B cell (primary cell): Measurements from ENCODE around the gene TCAIM. TPM values are rescaled to one million over a fixed set of nuclear protein-coding genes. Genes with fewer than 3 reads are reported as not detected.

Experiments used
- ATAC-seq: fragments of 200-7000 bp; cut with Tn5 transposase; one replicate; pipeline ENCODE4 v1.10.0; 2021; ENCODE audit warnings: low read depth, mild to moderate bottlenecking, moderate number of reproducible peaks, moderate library complexity
- CTCF ChIA-PET: fragments of 350-600 bp; sonication (Branson Sonifier 250); formaldehyde crosslinking; loops from one replicate; lab custom pipeline; 2021; ENCODE audit warnings: antibody characterized with exemption, inconsistent platforms; lab: Charles Lee
- POLR2A ChIA-PET: fragments of 350-600 bp; sonication (Branson Sonifier 250); formaldehyde crosslinking; loops from one replicate; lab custom pipeline; 2021; ENCODE audit warnings: antibody characterized with exemption; lab: Charles Lee
- DNase-seq: peaks from one replicate; pipeline ENCODE4 v3.0.0; 2013
- H2AFZ ChIP-seq: 2 replicates; pipeline ENCODE4 v1.6.1; 2012; ENCODE audit warnings: mild to moderate bottlenecking, low read depth, low read length; ENCODE audit not compliant: insufficient read depth, poor library complexity, severe bottlenecking
- H3K27ac ChIP-seq, 2 donors: 1 replicate in 1 of 2; 2 replicates in 1 of 2; pipeline ENCODE4 v1.5.1; 2012 to 2013; ENCODE audit warnings: low read length in 2 of 2, mild to moderate bottlenecking in 2 of 2, moderate library complexity in 1 of 2
- H3K27me3 ChIP-seq, 4 experiments: fragments of 200-600 bp in 1 of 4; sonication (generic) in 1 of 4; replicated peaks in 1 of 4; 1 replicate in 2 of 4; 2 replicates in 2 of 4; pipeline versions ENCODE4 v1.6.1 to v1.7.0; 2013 to 2016; ENCODE audit warnings: low read length in 3 of 4, mild to moderate bottlenecking in 2 of 4, mixed read lengths in 1 of 4, moderate library complexity in 1 of 4; ENCODE audit not compliant: insufficient read depth in 4 of 4, control insufficient read depth in 3 of 4; ENCODE audit errors: control extremely low read depth in 1 of 4
- H3K36me3 ChIP-seq, 2 experiments: replicated peaks in 1 of 2; 1 replicate in 1 of 2; 2 replicates in 1 of 2; pipeline versions ENCODE4 v1.6.1 to v1.7.1; 2013; ENCODE audit warnings: low read length in 1 of 2; ENCODE audit not compliant: insufficient read depth in 2 of 2, control insufficient read depth in 1 of 2; ENCODE audit errors: control extremely low read depth in 1 of 2, extremely low read depth in 1 of 2
- H3K4me1 ChIP-seq, 2 donors: fragments of 200-600 bp in 1 of 2; sonication (generic) in 1 of 2; 1 replicate in 1 of 2; 2 replicates in 1 of 2; pipeline versions ENCODE4 v1.5.1 to v1.6.1; 2013 to 2017; ENCODE audit warnings: low read length in 2 of 2; ENCODE audit not compliant: control insufficient read depth in 2 of 2, insufficient read depth in 2 of 2
- H3K4me2 ChIP-seq: replicated peaks from 2 replicates; pipeline ENCODE3; 2012; ENCODE audit warnings: mild to moderate bottlenecking, low read depth, low read length; ENCODE audit not compliant: poor library complexity, severe bottlenecking
- H3K4me3 ChIP-seq, 5 experiments: fragments of 200-600 bp in 1 of 5; sonication (generic) in 1 of 5; 1 replicate in 3 of 5; 2 replicates in 2 of 5; pipeline versions ENCODE4 v1.5.1 to v1.7.0; 2011 to 2016; ENCODE audit warnings: low read length in 4 of 5, mild to moderate bottlenecking in 4 of 5, low read depth in 2 of 5, control low read depth in 1 of 5, moderate library complexity in 1 of 5; ENCODE audit not compliant: insufficient read depth in 1 of 5; ENCODE audit errors: control extremely low read depth in 1 of 5, extremely low read depth in 1 of 5
- H3K79me2 ChIP-seq: fragments of 200-600 bp; sonication (generic); one replicate; pipeline ENCODE4 v1.6.0; 2016; ENCODE audit warnings: low read length; ENCODE audit not compliant: control insufficient read depth, insufficient read depth
- H3K9ac ChIP-seq: fragments of 200-600 bp; sonication (generic); 2 replicates; pipeline ENCODE4 v1.6.1; 2017; ENCODE audit warnings: mild to moderate bottlenecking, low read length, moderate library complexity
- H3K9me3 ChIP-seq, 3 donors: one replicate each; pipeline versions ENCODE4 v1.6.1 to v1.7.1; 2013; ENCODE audit warnings: low read length in 2 of 3; ENCODE audit not compliant: control insufficient read depth in 2 of 3, insufficient read depth in 1 of 3; ENCODE audit errors: control extremely low read depth in 1 of 3
- H4K20me1 ChIP-seq: 2 replicates; pipeline ENCODE4 v1.6.0; 2012; ENCODE audit warnings: mild to moderate bottlenecking, low read length; ENCODE audit not compliant: insufficient read depth, control insufficient read depth, poor library complexity, severe bottlenecking
- H3K27ac Mint-ChIP-seq: one replicate; pipeline ENCODE4 v1.8.0; 2021; ENCODE audit warnings: mixed read lengths
- H3K27me3 Mint-ChIP-seq: one replicate; pipeline ENCODE4 v1.8.0; 2021; ENCODE audit warnings: mixed read lengths
- H3K4me1 Mint-ChIP-seq: one replicate; pipeline ENCODE4 v1.8.0; 2021; ENCODE audit warnings: mixed read lengths
- H3K4me3 Mint-ChIP-seq: one replicate; pipeline ENCODE4 v1.8.0; 2021; ENCODE audit warnings: mixed read lengths
- H3K9me3 Mint-ChIP-seq: one replicate; pipeline ENCODE4 v1.8.0; 2022; ENCODE audit warnings: mixed read lengths; ENCODE audit not compliant: insufficient read depth
- EZH2 ChIP-seq: IDR thresholded peaks from 2 replicates; pipeline ENCODE4 v1.6.1; 2012; ENCODE audit warnings: borderline replicate concordance, low read depth, mild to moderate bottlenecking, moderate library complexity, low read length; ENCODE audit not compliant: insufficient read depth, poor library complexity, severe bottlenecking
- WGBS: methylation state at CpG from one replicate; pipeline ENCODE4 v1.1.5; 2013; ENCODE audit warnings: missing lambda C conversion rate; ENCODE audit not compliant: insufficient coverage; 5-methylcytosine and 5-hydroxymethylcytosine counted together
- intact Hi-C: fragments of 100-400 bp; cut with micrococcal nuclease; formaldehyde crosslinking; loops from one replicate; pipeline ENCODE4 v1.10.0; 2022
- polyA plus RNA-seq: library from polyadenylated mRNA; depleted of rRNA; stranded (reverse); fragments of >200 nt; gene quantifications from 2 replicates; pipeline ENCODE4 v1.2.3, GENCODE V29; 2012
- total RNA-seq, 2 donors: library from RNA; stranded (reverse); fragments of 120-200 nt in 1 of 2; gene quantifications; 1 replicate in 1 of 2; 2 replicates in 1 of 2; pipeline versions ENCODE4 v1.2.3 to v1.2.4, GENCODE V29; 2013 to 2022
- TF ChIP-seq, protein P1 (sequence below): fragments of 200-600 bp; IDR thresholded peaks from one replicate; pipeline ENCODE4 v1.8.0; 2022; ENCODE audit warnings: antibody characterized with exemption, mild to moderate bottlenecking

TCAIM gene
- total and polyA plus RNA-seq, 2 donors (not counting 1 experiment from before 2014, with no cell fraction given) = 4.3 to 15.8 TPM

DNA sequence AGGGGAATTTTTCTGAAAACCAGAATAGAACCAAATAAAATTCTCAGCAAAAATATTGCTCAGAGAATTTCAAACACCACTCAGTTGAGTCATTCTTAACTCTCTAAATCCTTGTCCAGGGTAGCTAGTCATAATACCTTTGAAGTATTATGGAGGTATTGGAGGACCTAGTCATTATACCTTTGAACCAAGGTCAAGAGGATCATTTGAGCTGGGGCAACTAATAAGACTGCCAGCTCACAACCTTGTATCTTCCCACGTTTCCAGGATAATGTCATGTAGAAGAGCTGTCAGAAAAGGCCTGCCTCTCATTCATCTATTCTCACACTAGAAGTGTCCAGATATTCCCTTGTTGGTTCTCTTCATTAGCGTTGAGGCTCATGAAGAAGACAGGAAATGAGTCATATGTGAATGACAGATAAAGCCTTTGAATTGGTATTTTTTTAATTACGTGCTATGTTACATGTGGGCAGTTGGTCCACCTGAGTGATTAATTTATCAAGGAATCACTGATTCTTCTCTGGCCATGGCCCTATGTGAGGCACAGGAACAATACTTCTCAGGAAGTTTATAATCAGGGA is 48.6 kb upstream of the TCAIM start:
- Histone ChIP-seq H3K4me3 (no peak overlapping the region), H3K36me3 (no peaks in the 10 kb centered on the region), H3K27ac (no peak overlapping the region), H3K9me3 (no peaks in the 10 kb centered on the region), H3K27me3 (no peaks in the 10 kb centered on the region), H4K20me1 (no peaks in the 10 kb centered on the region), H3K79me2 (no peaks in the 10 kb centered on the region), H3K9ac (no peak overlapping the region), H3K4me1 (no peaks in the 10 kb centered on the region), H2AFZ (no peak overlapping the region), H3K4me2 (no peak overlapping the region)
- no peak for ATAC-seq
- no CpG with 5 or more reads among the region's 3 CpGs for WGBS
- ChIA-PET CTCF (no interaction called here), POLR2A (no interaction called here)
- no peak overlapping the region for H3K4me3 Mint-ChIP-seq
- no peaks in the 10 kb centered on the region for H3K9me3 Mint-ChIP-seq
- peaks cover 24% of the 10 kb centered on the region for H3K27me3 Mint-ChIP-seq
- intact Hi-C loops = no loop called here
- no peak for DNase-seq
- H3K27ac Mint-ChIP-seq = no peak overlapping the region
- no peak for TF ChIP-seq EZH2
- TF ChIP-seq, protein P1, sequence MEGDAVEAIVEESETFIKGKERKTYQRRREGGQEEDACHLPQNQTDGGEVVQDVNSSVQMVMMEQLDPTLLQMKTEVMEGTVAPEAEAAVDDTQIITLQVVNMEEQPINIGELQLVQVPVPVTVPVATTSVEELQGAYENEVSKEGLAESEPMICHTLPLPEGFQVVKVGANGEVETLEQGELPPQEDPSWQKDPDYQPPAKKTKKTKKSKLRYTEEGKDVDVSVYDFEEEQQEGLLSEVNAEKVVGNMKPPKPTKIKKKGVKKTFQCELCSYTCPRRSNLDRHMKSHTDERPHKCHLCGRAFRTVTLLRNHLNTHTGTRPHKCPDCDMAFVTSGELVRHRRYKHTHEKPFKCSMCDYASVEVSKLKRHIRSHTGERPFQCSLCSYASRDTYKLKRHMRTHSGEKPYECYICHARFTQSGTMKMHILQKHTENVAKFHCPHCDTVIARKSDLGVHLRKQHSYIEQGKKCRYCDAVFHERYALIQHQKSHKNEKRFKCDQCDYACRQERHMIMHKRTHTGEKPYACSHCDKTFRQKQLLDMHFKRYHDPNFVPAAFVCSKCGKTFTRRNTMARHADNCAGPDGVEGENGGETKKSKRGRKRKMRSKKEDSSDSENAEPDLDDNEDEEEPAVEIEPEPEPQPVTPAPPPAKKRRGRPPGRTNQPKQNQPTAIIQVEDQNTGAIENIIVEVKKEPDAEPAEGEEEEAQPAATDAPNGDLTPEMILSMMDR = no peak
- no peaks in the 10 kb centered on the region for H3K4me1 Mint-ChIP-seq

DNA sequence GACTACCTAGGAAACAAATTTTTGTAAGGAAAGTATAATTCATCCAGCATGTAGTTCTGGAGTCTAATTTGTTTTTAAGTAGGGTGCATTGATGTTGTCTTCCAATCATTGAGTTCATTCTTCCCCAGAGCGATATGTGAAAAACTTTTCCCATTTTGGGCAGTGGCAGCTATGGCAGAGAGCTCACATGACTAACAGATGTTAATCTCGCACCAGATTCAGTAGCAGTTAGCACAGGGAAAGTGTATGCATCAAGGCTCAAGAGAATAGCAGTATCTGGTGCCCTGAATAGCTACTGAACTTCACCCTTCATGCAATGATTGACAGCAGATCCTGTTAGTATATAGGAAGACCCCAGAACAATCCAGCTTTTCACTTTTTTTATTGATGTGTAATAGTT is 46.3 kb upstream of the TCAIM start:
- H3K4me3 ChIP-seq = no peak overlapping the region
- Mint-ChIP-seq H3K4me3 (no peak overlapping the region), H3K4me1 (no peaks in the 10 kb centered on the region), H3K9me3 (no peaks in the 10 kb centered on the region), H3K27ac (no peak overlapping the region), H3K27me3 (peaks cover 42% of the 10 kb centered on the region)
- intact Hi-C loops = no loop called here
- DNase-seq (no peak), ATAC-seq (no peak)
- POLR2A ChIA-PET = no interaction called here
- no peaks in the 10 kb centered on the region for H3K9me3 ChIP-seq
- H3K4me1 ChIP-seq = no peaks in the 10 kb centered on the region
- peaks cover 0 to 7% (median 0%) of the 10 kb centered on the region in 4 experiments for H3K27me3 ChIP-seq
- CTCF ChIA-PET = no interaction called here
- TF ChIP-seq, protein P1 = no peak
- TF ChIP-seq EZH2 = no peak
- H3K4me2 ChIP-seq = no peak overlapping the region
- no peaks in the 10 kb centered on the region for H3K36me3 ChIP-seq
- no peaks in the 10 kb centered on the region for H3K79me2 ChIP-seq
- WGBS = 100% methylated on average over 2 of the region's 2 CpGs
- no peak overlapping the region for H3K27ac ChIP-seq
- no peak overlapping the region for H2AFZ ChIP-seq
- H3K9ac ChIP-seq = no peak overlapping the region
- H4K20me1 ChIP-seq = no peaks in the 10 kb centered on the region
